Activated CD8-positive, alpha-beta memory T cell treated with anti-CD3 and anti-CD28 coated beads, Interleukin-2, amount 50 U/mL, for 24 hours (primary cell): Measurements from ENCODE around the gene NSUN5.
A peak's percentile ranks its signal among the peaks of the same experiment; 100 is the strongest.
"Not testable (repeated sequence)": the region's sequence is repeated elsewhere in the genome, so short reads cannot be mapped to it uniquely, and the experiment has no call there.

Experiments used
- DNase-seq: peaks from one replicate; pipeline ENCODE4 v3.0.0-alpha.2; 2020; ENCODE audit errors: extremely low read depth

The NSUN5 gene

GRCh38 chr7:73325424-73325823, 16.8 kb upstream of the NSUN5 start:
- not testable (repeated sequence) for DNase-seq

- DNase-seq = peak; percentile 9
These were observed 15.6 kb upstream of the NSUN5 start for GRCh38 chr7:73324081-73324845.

GRCh38 chr7:73323434-73324080, 14.9 kb upstream of the NSUN5 start:
- not testable (repeated sequence) for DNase-seq

- not testable (repeated sequence) for DNase-seq
These were observed 11.4 kb upstream of the NSUN5 start for GRCh38 chr7:73320009-73320408.

GRCh38 chr7:73319541-73319940, 10.9 kb upstream of the NSUN5 start:
- DNase-seq = not testable (repeated sequence)

- not testable (repeated sequence) for DNase-seq
These were observed 10.1 kb upstream of the NSUN5 start for GRCh38 chr7:73318656-73319204.

- DNase-seq = no peak
These were observed 7.9 kb upstream of the NSUN5 start for GRCh38 chr7:73316521-73316920.

- DNase-seq = no peak
These were observed 5.6 kb upstream of the NSUN5 start for GRCh38 chr7:73314271-73314670.

GRCh38 chr7:73313521-73313906, 4.9 kb upstream of the NSUN5 start:
- DNase-seq = no peak

- no peak for DNase-seq
These were observed 4.3 kb upstream of the NSUN5 start for GRCh38 chr7:73312831-73313520.

GRCh38 chr7:73311421-73311820, 2.8 kb upstream of the NSUN5 start:
- DNase-seq = not testable (repeated sequence)

GRCh38 chr7:73308074-73308664, 457 bp downstream of the NSUN5 start:
- DNase-seq = no peak

- DNase-seq = no peak
These were observed 1.2 kb downstream of the NSUN5 start for GRCh38 chr7:73307436-73307835.

GRCh38 chr7:73304612-73305387, 3.8 kb downstream of the NSUN5 start:
- not testable (repeated sequence) for DNase-seq

GRCh38 chr7:73304071-73304470, 4.6 kb downstream of the NSUN5 start:
- no peak for DNase-seq

- DNase-seq = no peak
These were observed 5.1 kb downstream of the NSUN5 start for GRCh38 chr7:73303546-73303945.

- DNase-seq = not testable (repeated sequence)
These were observed 5.8 kb downstream of the NSUN5 start for GRCh38 chr7:73302846-73303245.

- DNase-seq = not testable (repeated sequence)
These were observed 7.5 kb downstream of the NSUN5 start for GRCh38 chr7:73301108-73301507.

GRCh38 chr7:73299812-73300211, 8.8 kb downstream of the NSUN5 start:
- not testable (repeated sequence) for DNase-seq

- DNase-seq = not testable (repeated sequence)
These were observed 10.9 kb downstream of the NSUN5 start for GRCh38 chr7:73297706-73298105.

- DNase-seq = not testable (repeated sequence)
These were observed 11.4 kb downstream of the NSUN5 start for GRCh38 chr7:73297235-73297634.
